SU-DHL-6 (cell line): ENCODE data around the gene LMTK3.

Experiments
- H2AFZ ChIP-seq: fragments of 200-600 bp; sonication (generic); 2 replicates; pipeline ENCODE4 v1.6.1; 2014; ENCODE audit warnings: low read depth, mild to moderate bottlenecking, moderate library complexity, mixed read lengths, antibody characterized with exemption, low read length; ENCODE audit not compliant: severe bottlenecking
- H3F3A ChIP-seq: fragments of 200-600 bp; shearing (Covaris generic); 2 replicates; pipeline ENCODE4 v1.6.0; 2016; ENCODE audit warnings: antibody characterized with exemption, mild to moderate bottlenecking; ENCODE audit not compliant: insufficient read depth
- H3K27ac ChIP-seq: fragments of 200-600 bp; sonication (generic); 2 replicates; pipeline ENCODE4 v1.5.1; 2016; ENCODE audit warnings: low read depth, mild to moderate bottlenecking, low read length, moderate library complexity, mixed read lengths
- H3K27me3 ChIP-seq: fragments of 200-600 bp; sonication (generic), shearing (Covaris generic); 2 replicates; pipeline ENCODE4 v1.6.0; 2014; ENCODE audit warnings: mild to moderate bottlenecking, low read length
- H3K36me3 ChIP-seq: fragments of 200-600 bp; sonication (generic); 2 replicates; pipeline ENCODE4 v1.6.1; 2014; ENCODE audit warnings: mild to moderate bottlenecking, low read length, mixed read lengths
- H3K4me2 ChIP-seq: fragments of 300-600, 200-600 bp; shearing (Covaris generic), sonication (generic); 2 replicates; pipeline ENCODE4 v1.6.0; 2014; ENCODE audit warnings: low read length, low read depth, mild to moderate bottlenecking; ENCODE audit not compliant: poor library complexity, severe bottlenecking
- H3K4me3 ChIP-seq: fragments of 200-600 bp; sonication (generic); 2 replicates; pipeline ENCODE4 v1.5.1; 2014; ENCODE audit warnings: antibody characterized with exemption, low read length, mild to moderate bottlenecking, mixed read lengths; ENCODE audit not compliant: insufficient read depth, poor library complexity, severe bottlenecking
- H3K79me2 ChIP-seq: fragments of 200-600 bp; sonication (generic); 2 replicates; pipeline ENCODE4 v1.6.1; 2014; ENCODE audit warnings: mild to moderate bottlenecking, low read length, moderate library complexity; ENCODE audit not compliant: insufficient read depth
- H3K9ac ChIP-seq: fragments of 200-600 bp; sonication (generic); 2 replicates; pipeline ENCODE4 v1.7.0; 2014; ENCODE audit warnings: mild to moderate bottlenecking, low read length
- H3K9me2 ChIP-seq: fragments of 200-600 bp; sonication (generic); replicated peaks from 2 replicates; pipeline ENCODE4 v1.6.1; 2014; ENCODE audit warnings: low read length; ENCODE audit not compliant: insufficient read depth
- H3K9me3 ChIP-seq: fragments of 200-600 bp; sonication (generic); 2 replicates; pipeline ENCODE4 v1.6.1; 2014; ENCODE audit warnings: low read length, mixed read lengths; ENCODE audit not compliant: insufficient read depth
- H4K20me1 ChIP-seq: fragments of 200-600 bp; sonication (generic); 2 replicates; pipeline ENCODE4 v1.6.1; 2014; ENCODE audit warnings: low read depth, mild to moderate bottlenecking, antibody characterized with exemption, low read length, moderate library complexity, mixed read lengths
- EZH2phosphoT487 ChIP-seq: fragments of 200-600 bp; sonication (generic), shearing (Covaris generic); conservative IDR thresholded peaks from 2 replicates; pipeline ENCODE4 v1.6.1; 2018; ENCODE audit warnings: mild to moderate bottlenecking, antibody characterized with exemption, low read length, moderate library complexity, mixed read lengths
- TF ChIP-seq, protein P1 (sequence below): fragments of 200-600 bp; sonication (generic); IDR thresholded peaks from one replicate; pipeline ENCODE4 v1.5.1; 2017; ENCODE audit warnings: antibody characterized with exemption, mild to moderate bottlenecking, low read length, moderate library complexity; ENCODE audit not compliant: insufficient read depth, poor library complexity, severe bottlenecking

The LMTK3 gene

DNA sequence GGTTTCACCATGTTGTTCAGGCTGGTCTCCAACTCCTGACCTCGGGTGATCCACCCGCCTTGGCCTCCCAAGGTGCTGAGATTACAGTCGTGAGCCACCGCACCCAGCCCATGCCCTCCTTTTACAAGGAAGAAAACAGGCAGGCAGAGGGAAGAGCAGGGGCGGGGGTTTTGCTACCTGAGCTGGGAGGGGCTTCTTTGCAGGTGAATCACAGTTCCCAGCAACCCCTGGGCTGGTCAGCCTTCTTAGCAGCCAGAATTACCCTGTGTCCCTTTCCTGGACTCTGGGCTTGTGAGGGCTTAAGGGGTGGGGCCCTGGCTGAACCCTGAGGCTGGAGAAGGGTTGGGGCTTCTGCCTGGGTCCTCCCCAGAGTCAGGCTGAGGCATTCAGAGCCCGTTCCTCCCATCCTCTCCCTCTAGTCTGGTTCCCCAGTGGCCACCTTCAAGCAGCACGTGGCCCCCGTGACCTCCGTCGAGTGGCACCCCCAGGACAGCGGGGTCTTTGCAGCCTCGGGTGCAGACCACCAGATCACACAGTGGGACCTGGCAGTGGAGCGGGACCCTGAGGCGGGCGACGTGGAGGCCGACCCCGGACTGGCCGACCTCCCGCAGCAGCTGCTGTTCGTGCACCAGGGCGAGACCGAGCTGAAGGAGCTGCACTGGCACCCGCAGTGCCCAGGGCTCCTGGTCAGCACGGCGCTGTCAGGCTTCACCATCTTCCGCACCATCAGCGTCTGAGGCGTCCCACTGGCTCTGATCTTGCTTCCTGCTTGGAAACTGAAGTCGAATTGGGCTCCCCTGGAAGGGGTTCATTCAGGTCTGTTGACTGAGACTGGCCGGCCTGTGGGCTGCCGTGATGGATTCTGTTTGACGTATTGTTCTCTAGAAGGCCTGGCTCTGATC is 59.1 kb downstream of the LMTK3 start:
- H4K20me1 ChIP-seq, result no peaks in the 10 kb centered on the region
- H3K9me2 ChIP-seq, result no peaks in the 10 kb centered on the region
- H3K9ac ChIP-seq, result no peak overlapping the region
- H2AFZ ChIP-seq, result no peak overlapping the region
- TF ChIP-seq EZH2phosphoT487, result no peak
- TF ChIP-seq, protein P1, sequence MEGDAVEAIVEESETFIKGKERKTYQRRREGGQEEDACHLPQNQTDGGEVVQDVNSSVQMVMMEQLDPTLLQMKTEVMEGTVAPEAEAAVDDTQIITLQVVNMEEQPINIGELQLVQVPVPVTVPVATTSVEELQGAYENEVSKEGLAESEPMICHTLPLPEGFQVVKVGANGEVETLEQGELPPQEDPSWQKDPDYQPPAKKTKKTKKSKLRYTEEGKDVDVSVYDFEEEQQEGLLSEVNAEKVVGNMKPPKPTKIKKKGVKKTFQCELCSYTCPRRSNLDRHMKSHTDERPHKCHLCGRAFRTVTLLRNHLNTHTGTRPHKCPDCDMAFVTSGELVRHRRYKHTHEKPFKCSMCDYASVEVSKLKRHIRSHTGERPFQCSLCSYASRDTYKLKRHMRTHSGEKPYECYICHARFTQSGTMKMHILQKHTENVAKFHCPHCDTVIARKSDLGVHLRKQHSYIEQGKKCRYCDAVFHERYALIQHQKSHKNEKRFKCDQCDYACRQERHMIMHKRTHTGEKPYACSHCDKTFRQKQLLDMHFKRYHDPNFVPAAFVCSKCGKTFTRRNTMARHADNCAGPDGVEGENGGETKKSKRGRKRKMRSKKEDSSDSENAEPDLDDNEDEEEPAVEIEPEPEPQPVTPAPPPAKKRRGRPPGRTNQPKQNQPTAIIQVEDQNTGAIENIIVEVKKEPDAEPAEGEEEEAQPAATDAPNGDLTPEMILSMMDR, result no peak
- H3K79me2 ChIP-seq, result peaks cover 17% of the 10 kb centered on the region
- H3F3A ChIP-seq, result no peaks in the 10 kb centered on the region
- no peak overlapping the region for H3K4me2 ChIP-seq
- H3K27ac ChIP-seq, result no peak overlapping the region
- no peaks in the 10 kb centered on the region for H3K27me3 ChIP-seq
- no peaks in the 10 kb centered on the region for H3K9me3 ChIP-seq
- 0 out of 2 replicates have a peak, but pooled peaks cover 9% of the 10 kb centered on the region for H3K36me3 ChIP-seq
- no peak overlapping the region for H3K4me3 ChIP-seq

DNA sequence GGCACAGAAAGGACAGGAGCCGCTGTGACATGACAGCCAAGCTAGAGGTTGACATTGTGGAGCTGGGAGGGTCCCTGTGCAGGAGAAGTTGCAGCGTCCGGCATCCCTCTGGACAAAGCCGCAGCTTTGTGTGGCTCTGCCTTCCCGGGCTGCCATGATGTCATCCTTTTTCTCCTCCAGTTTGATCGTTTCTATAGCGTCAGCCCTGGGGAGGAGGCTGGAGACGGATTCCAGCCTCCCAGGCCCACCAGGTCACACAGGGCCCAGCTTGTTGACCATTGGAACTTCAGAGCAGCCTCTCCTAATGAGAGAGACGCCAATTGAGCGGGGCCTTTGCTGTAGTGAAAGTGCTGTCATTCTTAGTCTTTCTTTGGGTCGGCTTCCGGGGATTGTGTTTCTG is 60.0 kb downstream of the LMTK3 start:
- Histone ChIP-seq H3K4me2 (no peak overlapping the region), H3K4me3 (no peak overlapping the region), H3K36me3 (0 out of 2 replicates have a peak, but pooled peaks cover 10% of the 10 kb centered on the region), H3K9me2 (no peaks in the 10 kb centered on the region), H3K27me3 (no peaks in the 10 kb centered on the region), H3F3A (no peaks in the 10 kb centered on the region), H4K20me1 (no peaks in the 10 kb centered on the region), H3K79me2 (peaks cover 22% of the 10 kb centered on the region), H3K9me3 (no peaks in the 10 kb centered on the region), H2AFZ (no peak overlapping the region), H3K9ac (no peak overlapping the region), H3K27ac (no peak overlapping the region)
- TF ChIP-seq, protein P1, result no peak
- no peak for TF ChIP-seq EZH2phosphoT487

DNA sequence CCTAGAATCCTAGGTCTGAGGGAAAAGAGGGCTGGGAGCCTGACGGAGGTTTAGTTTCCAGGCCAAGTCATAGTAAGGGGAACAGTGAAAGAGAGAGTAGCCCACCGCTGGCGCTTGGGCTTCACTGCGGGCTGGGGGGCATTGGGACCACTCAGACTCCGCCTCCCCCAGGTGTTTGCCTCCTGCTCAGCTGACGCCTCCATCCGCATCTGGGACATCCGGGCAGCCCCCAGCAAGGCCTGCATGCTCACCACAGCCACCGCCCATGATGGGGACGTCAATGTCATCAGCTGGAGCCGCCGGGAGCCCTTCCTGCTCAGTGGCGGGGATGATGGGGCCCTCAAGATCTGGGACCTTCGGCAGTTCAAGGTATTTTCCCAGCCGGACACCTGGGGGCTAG is 60.8 kb downstream of the LMTK3 start:
- Histone ChIP-seq H3K4me3 (no peak overlapping the region), H2AFZ (no peak overlapping the region), H3K27me3 (no peaks in the 10 kb centered on the region), H3K9me2 (no peaks in the 10 kb centered on the region), H3K36me3 (0 out of 2 replicates have a peak, but pooled peaks cover 10% of the 10 kb centered on the region), H4K20me1 (no peaks in the 10 kb centered on the region), H3F3A (no peaks in the 10 kb centered on the region), H3K9me3 (no peaks in the 10 kb centered on the region), H3K9ac (no peak overlapping the region), H3K4me2 (no peak overlapping the region), H3K79me2 (peaks cover 30% of the 10 kb centered on the region), H3K27ac (no peak overlapping the region)
- TF ChIP-seq, protein P1, result no peak
- no peak for TF ChIP-seq EZH2phosphoT487
